H9 (cell line): ENCODE measurements around the gene BFSP1. TPM values are rescaled to one million over a fixed set of nuclear protein-coding genes. Genes with fewer than 3 reads are reported as not detected.

Source experiments
- DNase-seq: peaks from one replicate; pipeline ENCODE4 v3.0.0-alpha.2; 2017
- H2AFZ ChIP-seq: one replicate; pipeline ENCODE4 v1.6.1; 2013; ENCODE audit warnings: mild to moderate bottlenecking, low read length, control low read depth, moderate library complexity
- H2AK5ac ChIP-seq: 2 replicates; pipeline ENCODE4 v1.6.1; 2013; ENCODE audit warnings: low read length, control low read depth, mixed read lengths; ENCODE audit not compliant: insufficient read length
- H2BK120ac ChIP-seq: one replicate; pipeline ENCODE4 v1.6.1; 2013; ENCODE audit warnings: low read depth, mild to moderate bottlenecking, low read length, control low read depth, inconsistent platforms; ENCODE audit not compliant: poor library complexity, severe bottlenecking
- H2BK12ac ChIP-seq: 2 replicates; pipeline ENCODE4 v1.6.1; 2013; ENCODE audit warnings: low read length, control low read depth, mixed read lengths, low read depth; ENCODE audit not compliant: insufficient read length
- H2BK15ac ChIP-seq: 2 replicates; pipeline ENCODE4 v1.6.1; 2013; ENCODE audit warnings: low read depth, low read length, control low read depth
- H2BK20ac ChIP-seq: one replicate; pipeline ENCODE4 v1.6.1; 2013; ENCODE audit warnings: low read depth, mild to moderate bottlenecking, low read length, control low read depth, inconsistent platforms; ENCODE audit not compliant: poor library complexity, severe bottlenecking
- H2BK5ac ChIP-seq: 2 replicates; pipeline ENCODE4 v1.6.1; 2013; ENCODE audit warnings: low read length, control low read depth, mixed read lengths; ENCODE audit not compliant: insufficient read length
- H3K14ac ChIP-seq: 2 replicates; pipeline ENCODE4 v1.6.1; 2013; ENCODE audit warnings: low read length, control low read depth; ENCODE audit not compliant: insufficient read depth
- H3K18ac ChIP-seq: 2 replicates; pipeline ENCODE4 v1.6.1; 2013; ENCODE audit warnings: low read depth, mild to moderate bottlenecking, mixed read lengths, low read length, control low read depth; ENCODE audit not compliant: insufficient read length
- H3K23ac ChIP-seq: 2 replicates; pipeline ENCODE4 v1.6.1; 2013; ENCODE audit warnings: low read length, control low read depth, mixed read lengths, low read depth; ENCODE audit not compliant: insufficient read length
- H3K23me2 ChIP-seq: 2 replicates; pipeline ENCODE4 v1.6.1; 2013; ENCODE audit warnings: low read depth, mild to moderate bottlenecking, mixed read lengths, low read length, control low read depth; ENCODE audit not compliant: insufficient read length, poor library complexity, severe bottlenecking
- H3K27ac ChIP-seq: 2 replicates; pipeline ENCODE4 v1.5.1; 2013; ENCODE audit warnings: low read length, control low read depth, mixed read lengths, low read depth; ENCODE audit not compliant: insufficient read length
- H3K27me3 ChIP-seq: 2 replicates; pipeline ENCODE4 v1.6.1; 2013; ENCODE audit warnings: low read length, control low read depth, inconsistent platforms; ENCODE audit not compliant: insufficient read depth
- H3K4ac ChIP-seq: 2 replicates; pipeline ENCODE4 v1.6.1; 2013; ENCODE audit warnings: low read depth, mild to moderate bottlenecking, control low read depth, inconsistent platforms, low read length, moderate library complexity
- H3K4me1 ChIP-seq: 2 replicates; pipeline ENCODE4 v1.6.1; 2013; ENCODE audit warnings: low read length, control low read depth, inconsistent platforms; ENCODE audit not compliant: insufficient read depth
- H3K4me2 ChIP-seq: 2 replicates; pipeline ENCODE4 v1.6.1; 2013; ENCODE audit warnings: low read length, control low read depth, mixed read lengths; ENCODE audit not compliant: insufficient read length, insufficient read depth
- H3K56ac ChIP-seq: 2 replicates; pipeline ENCODE4 v1.6.1; 2013; ENCODE audit warnings: low read depth, mild to moderate bottlenecking, mixed read lengths, low read length, control low read depth; ENCODE audit not compliant: insufficient read length
- H3K79me1 ChIP-seq: 2 replicates; pipeline ENCODE4 v1.6.1; 2013; ENCODE audit warnings: low read depth, mild to moderate bottlenecking, moderate library complexity, low read length, control low read depth, inconsistent platforms; ENCODE audit not compliant: insufficient read depth, poor library complexity, severe bottlenecking
- H3K79me2 ChIP-seq: 2 replicates; pipeline ENCODE4 v1.6.1; 2013; ENCODE audit warnings: low read length, control low read depth, inconsistent platforms; ENCODE audit not compliant: insufficient read depth
- H3K9ac ChIP-seq: 2 replicates; pipeline ENCODE4 v1.6.1; 2013; ENCODE audit warnings: low read length, control low read depth, mixed read lengths; ENCODE audit not compliant: insufficient read length; ENCODE audit errors: extremely low read depth
- H3K9me3 ChIP-seq: one replicate; pipeline ENCODE4 v1.6.1; 2013; ENCODE audit warnings: low read depth, low read length, inconsistent platforms; ENCODE audit not compliant: control insufficient read depth
- H3T11ph ChIP-seq: one replicate; pipeline ENCODE4 v1.6.1; 2013; ENCODE audit warnings: mild to moderate bottlenecking, low read length, control low read depth, inconsistent platforms
- H4K20me1 ChIP-seq: one replicate; pipeline ENCODE4 v1.6.1; 2013; ENCODE audit not compliant: control insufficient read depth, insufficient read length, insufficient read depth
- H4K5ac ChIP-seq: 2 replicates; pipeline ENCODE4 v1.6.1; 2013; ENCODE audit warnings: low read depth, mild to moderate bottlenecking, mixed read lengths, low read length, control low read depth; ENCODE audit not compliant: insufficient read length
- H4K8ac ChIP-seq: replicated peaks from 2 replicates; pipeline ENCODE4 v1.6.1; 2013; ENCODE audit warnings: low read length, control low read depth, mixed read lengths, low read depth; ENCODE audit not compliant: insufficient read length
- H4K91ac ChIP-seq: 2 replicates; pipeline ENCODE4 v1.6.1; 2013; ENCODE audit warnings: low read depth, mild to moderate bottlenecking, moderate library complexity, mixed read lengths, low read length, control low read depth; ENCODE audit not compliant: insufficient read length
- H3K27ac Mint-ChIP-seq, 3 experiments: 2 replicates in 2 of 3; 3 replicates in 1 of 3; pipeline ENCODE4 v1.8.0; 2020 to 2021; ENCODE audit warnings: mixed read lengths in 3 of 3, mild to moderate bottlenecking in 1 of 3, moderate library complexity in 1 of 3
- H3K27me3 Mint-ChIP-seq: 2 replicates; pipeline ENCODE4 v1.8.0; 2021; ENCODE audit warnings: low read depth, mild to moderate bottlenecking, moderate library complexity, mixed read lengths
- H3K36me3 Mint-ChIP-seq, 3 experiments: 2 replicates in 2 of 3; 3 replicates in 1 of 3; pipeline ENCODE4 v1.8.0; 2020 to 2021; ENCODE audit warnings: low read depth in 3 of 3, mixed read lengths in 3 of 3; ENCODE audit not compliant: insufficient read depth in 1 of 3
- H3K4me1 Mint-ChIP-seq, 2 experiments: 2 replicates each; pipeline ENCODE4 v1.8.0; 2020; ENCODE audit warnings: mixed read lengths in 2 of 2
- H3K4me3 Mint-ChIP-seq, 2 experiments: 2 replicates in 1 of 2; 3 replicates in 1 of 2; pipeline ENCODE4 v1.8.0; 2020 to 2021; ENCODE audit warnings: mild to moderate bottlenecking in 2 of 2, mixed read lengths in 2 of 2, moderate library complexity in 1 of 2
- H3K9me3 Mint-ChIP-seq, 2 experiments: 2 replicates in 1 of 2; 3 replicates in 1 of 2; pipeline ENCODE4 v1.8.0; 2020; ENCODE audit warnings: mild to moderate bottlenecking in 2 of 2, mixed read lengths in 2 of 2, moderate library complexity in 1 of 2
- WGBS: extraction: QIAGEN DNeasy Blood & Tissue Kit; methylation state at CpG from one replicate; pipeline ENCODE4 v1.1.7; 2013; ENCODE audit warnings: missing lambda C conversion rate, low lambda C conversion rate, mixed read lengths; ENCODE audit not compliant: insufficient read length; ENCODE audit errors: extremely low coverage; 5-methylcytosine and 5-hydroxymethylcytosine counted together
- total RNA-seq: library from RNA; stranded (reverse); gene quantifications from 2 replicates; pipeline ENCODE4 v1.2.1, GENCODE V29; 2021
- TF ChIP-seq, protein P1 (sequence below): fragments of 200-600 bp; sonication (generic); conservative IDR thresholded peaks from 3 replicates; pipeline ENCODE4 v1.8.0; 2021; ENCODE audit warnings: antibody characterized with exemption, mild to moderate bottlenecking

BFSP1 gene
- total RNA-seq, 1 experiment from 2014 or later, result 9.4 TPM

- Histone ChIP-seq H3K56ac (no peak overlapping the region), H4K91ac (no peak overlapping the region), H2BK120ac (no peak overlapping the region), H4K5ac (no peak overlapping the region), H3K14ac (no peak overlapping the region), H2AFZ (no peak overlapping the region), H2AK5ac (no peak overlapping the region), H4K8ac (no peak overlapping the region), H2BK15ac (no peak overlapping the region), H2BK20ac (no peak overlapping the region), H3K9me3 (no peaks in the 10 kb centered on the region), H3K27ac (no peak overlapping the region), H3K4me2 (no peak overlapping the region), H2BK5ac (no peak overlapping the region), H3T11ph (no peak overlapping the region), H3K4ac (no peak overlapping the region), H3K27me3 (no peaks in the 10 kb centered on the region), H3K4me1 (peaks cover 5% of the 10 kb centered on the region; the same call in 1 of the 2 replicates), H3K18ac (no peak overlapping the region), H3K23me2 (no peaks in the 10 kb centered on the region), H4K20me1 (no peaks in the 10 kb centered on the region), H3K9ac (no peak overlapping the region), H3K23ac (no peak overlapping the region), H3K79me1 (no peaks in the 10 kb centered on the region), H3K79me2 (no peaks in the 10 kb centered on the region), H2BK12ac (no peak overlapping the region)
- no peak overlapping the region; a peak in 2 of 7 replicates for H3K27ac Mint-ChIP-seq
- peaks cover 0 to 2% (median 0%) of the 10 kb centered on the region in 3 experiments; a peak in 1 of 7 replicates for H3K36me3 Mint-ChIP-seq
- H3K9me3 Mint-ChIP-seq, result peaks cover 0 to 4% of the 10 kb centered on the region in 2 experiments; a peak in 3 of 5 replicates
- TF ChIP-seq, protein P1, sequence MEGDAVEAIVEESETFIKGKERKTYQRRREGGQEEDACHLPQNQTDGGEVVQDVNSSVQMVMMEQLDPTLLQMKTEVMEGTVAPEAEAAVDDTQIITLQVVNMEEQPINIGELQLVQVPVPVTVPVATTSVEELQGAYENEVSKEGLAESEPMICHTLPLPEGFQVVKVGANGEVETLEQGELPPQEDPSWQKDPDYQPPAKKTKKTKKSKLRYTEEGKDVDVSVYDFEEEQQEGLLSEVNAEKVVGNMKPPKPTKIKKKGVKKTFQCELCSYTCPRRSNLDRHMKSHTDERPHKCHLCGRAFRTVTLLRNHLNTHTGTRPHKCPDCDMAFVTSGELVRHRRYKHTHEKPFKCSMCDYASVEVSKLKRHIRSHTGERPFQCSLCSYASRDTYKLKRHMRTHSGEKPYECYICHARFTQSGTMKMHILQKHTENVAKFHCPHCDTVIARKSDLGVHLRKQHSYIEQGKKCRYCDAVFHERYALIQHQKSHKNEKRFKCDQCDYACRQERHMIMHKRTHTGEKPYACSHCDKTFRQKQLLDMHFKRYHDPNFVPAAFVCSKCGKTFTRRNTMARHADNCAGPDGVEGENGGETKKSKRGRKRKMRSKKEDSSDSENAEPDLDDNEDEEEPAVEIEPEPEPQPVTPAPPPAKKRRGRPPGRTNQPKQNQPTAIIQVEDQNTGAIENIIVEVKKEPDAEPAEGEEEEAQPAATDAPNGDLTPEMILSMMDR, result no peak
- H3K27me3 Mint-ChIP-seq, result no peaks in the 10 kb centered on the region
- H3K4me1 Mint-ChIP-seq, result peaks cover 20 to 22% of the 10 kb centered on the region in 2 experiments
- no peak overlapping the region for H3K4me3 Mint-ChIP-seq
- WGBS, result no CpG with 5 or more reads among the region's 3 CpGs
- no peak for DNase-seq
These were observed 6.8 kb upstream of the BFSP1 start for GRCh38 chr20:17537959-17538358.
